GM12878 (cell line): ENCODE measurements around the gene RSPH9. TPM values are rescaled to one million over a fixed set of nuclear protein-coding genes. Genes with fewer than 3 reads are reported as not detected.
A peak's percentile ranks its signal among the peaks of the same experiment; 100 is the strongest.

Experiments
- ATF7 ChIP-seq: fragments of 450-650 bp; IDR thresholded peaks from 2 replicates; pipeline ENCODE4 v1.6.1; 2016; ENCODE audit warnings: low read depth, mild to moderate bottlenecking
- CBFB ChIP-seq: IDR thresholded peaks from 2 replicates; pipeline ENCODE4 v1.6.1; 2016; ENCODE audit warnings: antibody characterized with exemption, low read depth
- CREB1 ChIP-seq: IDR thresholded peaks from 2 replicates; pipeline ENCODE4 v1.6.1; 2012; ENCODE audit warnings: low read depth, mild to moderate bottlenecking, inconsistent platforms
- ETV6 ChIP-seq, 2 experiments: fragments of 450-650 bp in 1 of 2; IDR thresholded peaks in 1 of 2; conservative IDR thresholded peaks in 1 of 2; 2 replicates each; pipeline ENCODE4 v1.6.1; 2014; ENCODE audit warnings: antibody characterized with exemption in 1 of 2, borderline replicate concordance in 1 of 2, low read depth in 1 of 2, mild to moderate bottlenecking in 1 of 2, moderate library complexity in 1 of 2
- HDGF ChIP-seq: fragments of 450-650 bp; IDR thresholded peaks from 2 replicates; pipeline ENCODE4 v1.6.1; 2016; ENCODE audit warnings: antibody characterized with exemption
- IKZF2 ChIP-seq, 2 experiments: fragments of 450-650 bp; IDR thresholded peaks; 2 replicates each; pipeline ENCODE4 v1.6.1; 2017; ENCODE audit warnings: mild to moderate bottlenecking in 2 of 2, moderate library complexity in 2 of 2
- KLF5 ChIP-seq: fragments of 450-650 bp; IDR thresholded peaks from 2 replicates; pipeline ENCODE4 v1.6.1; 2014; ENCODE audit warnings: mild to moderate bottlenecking; ENCODE audit not compliant: partially characterized antibody
- NR2C1 ChIP-seq: fragments of 450-650 bp; IDR thresholded peaks from 2 replicates; pipeline ENCODE4 v1.6.1; 2017; ENCODE audit warnings: antibody characterized with exemption, mild to moderate bottlenecking, moderate library complexity
- NR2F1 ChIP-seq: fragments of 450-650 bp; conservative IDR thresholded peaks from 2 replicates; pipeline ENCODE4 v1.6.1; 2017; ENCODE audit warnings: mild to moderate bottlenecking
- NRF1 ChIP-seq: conservative IDR thresholded peaks from 2 replicates; pipeline ENCODE4 v1.6.1; 2011; ENCODE audit warnings: mild to moderate bottlenecking, low read depth, low read length, improper control_type of control experiment
- PML ChIP-seq: IDR thresholded peaks from 2 replicates; pipeline ENCODE4 v1.6.1; 2012; ENCODE audit warnings: low read length, inconsistent platforms
- POU2F2 ChIP-seq: IDR thresholded peaks from 3 replicates; pipeline ENCODE4 v1.6.1; 2011; ENCODE audit warnings: low read depth, mild to moderate bottlenecking, low read length, borderline replicate concordance
- SKIL ChIP-seq: fragments of 450-650 bp; IDR thresholded peaks from 2 replicates; pipeline ENCODE4 v1.6.1; 2017; ENCODE audit warnings: mild to moderate bottlenecking, low read depth, inconsistent platforms; ENCODE audit not compliant: poor library complexity, severe bottlenecking
- SMAD5 ChIP-seq: IDR thresholded peaks from 2 replicates; pipeline ENCODE4 v1.6.1; 2016; ENCODE audit warnings: antibody characterized with exemption, low read depth
- SP1 ChIP-seq: IDR thresholded peaks from one replicate; pipeline ENCODE4 v1.6.1; 2011; ENCODE audit warnings: low read depth, low read length
- SREBF1 ChIP-seq: IDR thresholded peaks from 2 replicates; pipeline ENCODE4 v1.6.1; 2012; ENCODE audit warnings: mild to moderate bottlenecking, low read length
- TARDBP ChIP-seq: IDR thresholded peaks from 2 replicates; pipeline ENCODE4 v1.6.1; 2016; ENCODE audit warnings: borderline replicate concordance
- ZNF274 ChIP-seq: IDR thresholded peaks from one replicate; pipeline ENCODE4 v1.8.0; 2011; ENCODE audit not compliant: insufficient read length, insufficient read depth
- polyA plus RNA-seq, 11 experiments: library from polyadenylated mRNA; depleted of rRNA in 4 of 11; unstranded in 6 of 11; stranded (reverse) in 5 of 11; fragments of >200 nt; fragmentation: Nextera tagmentation in 4 of 11; fragmentation: Illumina TruSeq in 1 of 11; extraction: Ambion mirVana in 4 of 11; extraction: Trizol in 1 of 11; gene quantifications; 1 replicate in 1 of 11; 2 replicates in 10 of 11; pipeline versions ENCODE4 v1.2.1 to v1.2.3, GENCODE V29; 2011 to 2016; ENCODE audit warnings: inconsistent platforms in 2 of 11, missing spikeins in 2 of 11, low read depth in 1 of 11
- total RNA-seq, 4 experiments: library from RNA; depleted of rRNA in 3 of 4; stranded (reverse); fragments of >200 nt in 3 of 4; fragmentation: Illumina TruSeq in 1 of 4; extraction: Trizol in 1 of 4; gene quantifications; 2 replicates each; pipeline versions ENCODE4 v1.2.1 to v1.2.3, GENCODE V29; 2013 to 2021
- TF ChIP-seq, protein P1 (sequence below): fragments of 450-650 bp; IDR thresholded peaks from 2 replicates; pipeline ENCODE4 v1.6.1; 2017; ENCODE audit warnings: borderline replicate concordance

The RSPH9 gene
- total and polyA plus RNA-seq, 10 of the 15 experiments (the other 5 are each of a cell fraction or from before 2014, with no cell fraction given): 0.26 to 0.63 (median 0.36) TPM; not detected in 6

- TF ChIP-seq SKIL (no peak), PML (no peak), CREB1 (peak; percentile 97), CBFB (no peak; the same call in 1 of the 2 replicates), TARDBP (peak; percentile 91; the same call in 1 of the 2 replicates), KLF5 (no peak), SP1 (peak; percentile 68), IKZF2 (IDR thresholded peaks at IDR 0.05) (no peak), SMAD5 (0 out of 2 replicates have a peak, but pooled peaks have one; percentile 6), ZNF274 (no peak), HDGF (peak; percentile 45), NRF1 (no peak), POU2F2 (peak; percentile 8; the same call in 1 of the 3 replicates), ETV6 (conservative IDR thresholded peaks at IDR 0.05 in 1 of 2, IDR thresholded peaks at IDR 0.05 in 1 of 2; ENCODE audit: borderline replicate concordance in 1 of 2, low read depth in 1 of 2) (no peak), NR2C1 (peak; percentile 94), SREBF1 (peak; percentile 78), NR2F1 (no peak), ATF7 (0 out of 2 replicates have a peak, but pooled peaks have one; percentile 19)
- TF ChIP-seq, protein P1, sequence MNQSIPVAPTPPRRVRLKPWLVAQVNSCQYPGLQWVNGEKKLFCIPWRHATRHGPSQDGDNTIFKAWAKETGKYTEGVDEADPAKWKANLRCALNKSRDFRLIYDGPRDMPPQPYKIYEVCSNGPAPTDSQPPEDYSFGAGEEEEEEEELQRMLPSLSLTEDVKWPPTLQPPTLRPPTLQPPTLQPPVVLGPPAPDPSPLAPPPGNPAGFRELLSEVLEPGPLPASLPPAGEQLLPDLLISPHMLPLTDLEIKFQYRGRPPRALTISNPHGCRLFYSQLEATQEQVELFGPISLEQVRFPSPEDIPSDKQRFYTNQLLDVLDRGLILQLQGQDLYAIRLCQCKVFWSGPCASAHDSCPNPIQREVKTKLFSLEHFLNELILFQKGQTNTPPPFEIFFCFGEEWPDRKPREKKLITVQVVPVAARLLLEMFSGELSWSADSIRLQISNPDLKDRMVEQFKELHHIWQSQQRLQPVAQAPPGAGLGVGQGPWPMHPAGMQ: no peak
Observed at GRCh38 chr6:43629104-43629504, 15.7 kb upstream of the RSPH9 start, which contains the start of gene GTPBP2 (continued).
